HUES64 (cell line): ENCODE data around the gene TTC12. TPM values are rescaled to one million over a fixed set of nuclear protein-coding genes. Genes with fewer than 3 reads are reported as not detected.

ENCODE experiments used
- H3K27ac ChIP-seq: 2 replicates; pipeline ENCODE4 v1.7.0; 2013; ENCODE audit warnings: low read depth, low read length, inconsistent platforms
- H3K27me3 ChIP-seq: 2 replicates; pipeline ENCODE4 v1.6.1; 2013; ENCODE audit warnings: mild to moderate bottlenecking, low read length; ENCODE audit not compliant: insufficient read depth
- H3K36me3 ChIP-seq: 2 replicates; pipeline ENCODE4 v1.6.1; 2013; ENCODE audit warnings: mild to moderate bottlenecking, low read length; ENCODE audit not compliant: insufficient read depth
- H3K4me1 ChIP-seq: 2 replicates; pipeline ENCODE4 v1.6.1; 2013; ENCODE audit warnings: mild to moderate bottlenecking, low read length, moderate library complexity; ENCODE audit not compliant: insufficient read depth
- H3K4me3 ChIP-seq: 2 replicates; pipeline ENCODE4 v1.5.1; 2013; ENCODE audit warnings: mild to moderate bottlenecking, low read length, moderate library complexity
- H3K9ac ChIP-seq: 2 replicates; pipeline ENCODE4 v1.6.1; 2013; ENCODE audit warnings: mild to moderate bottlenecking, low read depth, low read length
- H3K9me3 ChIP-seq: 2 replicates; pipeline ENCODE4 v1.6.1; 2013; ENCODE audit warnings: low read depth, low read length; ENCODE audit not compliant: insufficient read depth
- WGBS: fragments of 150-250, 120-280 bp; methylation state at CpG from one replicate; pipeline ENCODE4 v1.1.7; 2013; ENCODE audit warnings: missing lambda C conversion rate; 5-methylcytosine and 5-hydroxymethylcytosine counted together
- polyA plus RNA-seq, 2 experiments: library from polyadenylated mRNA; stranded (reverse); fragments of 50-300 nt; gene quantifications; one replicate each; pipeline ENCODE4 v1.2.3, GENCODE V29; 2013

TTC12 gene
- polyA plus RNA-seq (2013, experiment 1 of 2) = 5.4 TPM
- 8.9 TPM for polyA plus RNA-seq (2013, experiment 2 of 2)

GRCh38 chr11:113314389-113315301 is at the start of gene TTC12:
TSS of gene TTC12 (plus strand) at chr11:113314583. CDS start at chr11:113316258, 1,675 bp downstream.
- Histone ChIP-seq H3K27me3 (peaks cover 19% of the 10 kb centered on the region; the same call in 1 of the 2 replicates), H3K9me3 (no peaks in the 10 kb centered on the region), H3K4me1 (peaks cover 4% of the 10 kb centered on the region; the same call in 1 of the 2 replicates), H3K36me3 (no peaks in the 10 kb centered on the region), H3K4me3 (peak within 1 kb of the TSS; percentile 97), H3K27ac (peak within 1 kb of the TSS; percentile 84; the same call in 1 of the 2 replicates), H3K9ac (peak within 1 kb of the TSS; percentile 85)
- 6% methylated on average over 64 of the region's 64 CpGs for WGBS

- Histone ChIP-seq H3K4me1 (no peaks in the 10 kb centered on the region), H3K36me3 (no peaks in the 10 kb centered on the region), H3K27ac (no peak overlapping the region), H3K9me3 (no peaks in the 10 kb centered on the region), H3K27me3 (no peaks in the 10 kb centered on the region), H3K9ac (no peak overlapping the region), H3K4me3 (no peak overlapping the region)
- WGBS = 93% methylated on average over 2 of the region's 2 CpGs
Observed at GRCh38 chr11:113265362-113265761, 49.0 kb upstream of the TTC12 start.

- Histone ChIP-seq H3K36me3 (no peaks in the 10 kb centered on the region), H3K4me1 (no peaks in the 10 kb centered on the region), H3K27ac (no peak overlapping the region), H3K9ac (no peak overlapping the region), H3K9me3 (no peaks in the 10 kb centered on the region), H3K27me3 (no peaks in the 10 kb centered on the region), H3K4me3 (no peak overlapping the region)
- WGBS = 86% methylated on average over 7 of the region's 7 CpGs
Observed at GRCh38 chr11:113267493-113267892, 46.9 kb upstream of the TTC12 start.

- Histone ChIP-seq H3K27me3 (no peaks in the 10 kb centered on the region), H3K27ac (no peak overlapping the region), H3K9me3 (no peaks in the 10 kb centered on the region), H3K9ac (no peak overlapping the region), H3K4me3 (no peak overlapping the region), H3K4me1 (no peaks in the 10 kb centered on the region), H3K36me3 (no peaks in the 10 kb centered on the region)
- WGBS = 92% methylated on average over 2 of the region's 2 CpGs
Observed at GRCh38 chr11:113269096-113269495, 45.3 kb upstream of the TTC12 start.

GRCh38 chr11:113269636-113270035 is 44.7 kb upstream of the TTC12 start:
- no peaks in the 10 kb centered on the region for H3K27me3 ChIP-seq
- 95% methylated on average over 5 of the region's 5 CpGs for WGBS
- no peaks in the 10 kb centered on the region for H3K4me1 ChIP-seq

GRCh38 chr11:113270080-113270479 is 44.3 kb upstream of the TTC12 start:
- Histone ChIP-seq H3K9ac (no peak overlapping the region), H3K4me1 (no peaks in the 10 kb centered on the region), H3K27me3 (no peaks in the 10 kb centered on the region), H3K4me3 (no peak overlapping the region), H3K9me3 (no peaks in the 10 kb centered on the region), H3K36me3 (no peaks in the 10 kb centered on the region), H3K27ac (no peak overlapping the region)
- WGBS = 96% methylated on average over 13 of the region's 13 CpGs

More at GRCh38 chr11:113269636-113270035, 44.7 kb upstream of the TTC12 start:
- Histone ChIP-seq H3K36me3 (no peaks in the 10 kb centered on the region), H3K27ac (no peak overlapping the region), H3K4me3 (no peak overlapping the region), H3K9ac (no peak overlapping the region), H3K9me3 (no peaks in the 10 kb centered on the region)

GRCh38 chr11:113271551-113272245 is 42.7 kb upstream of the TTC12 start:
- no peak overlapping the region for H3K4me3 ChIP-seq
- H3K36me3 ChIP-seq = no peaks in the 10 kb centered on the region
- H3K9me3 ChIP-seq = no peaks in the 10 kb centered on the region
- no peaks in the 10 kb centered on the region for H3K4me1 ChIP-seq
- H3K27ac ChIP-seq = no peak overlapping the region
- no peak overlapping the region for H3K9ac ChIP-seq
- WGBS = 92% methylated on average over 14 of the region's 14 CpGs
- no peaks in the 10 kb centered on the region for H3K27me3 ChIP-seq

- Histone ChIP-seq H3K9me3 (no peaks in the 10 kb centered on the region), H3K27me3 (no peaks in the 10 kb centered on the region), H3K9ac (no peak overlapping the region), H3K27ac (no peak overlapping the region), H3K4me1 (no peaks in the 10 kb centered on the region), H3K36me3 (no peaks in the 10 kb centered on the region), H3K4me3 (no peak overlapping the region)
- WGBS = 75% methylated on average over 5 of the region's 5 CpGs
Observed at GRCh38 chr11:113272281-113272680, 42.1 kb upstream of the TTC12 start.

GRCh38 chr11:113272927-113273615 is 41.3 kb upstream of the TTC12 start:
- Histone ChIP-seq H3K9ac (no peak overlapping the region), H3K27me3 (no peaks in the 10 kb centered on the region), H3K36me3 (no peaks in the 10 kb centered on the region), H3K9me3 (no peaks in the 10 kb centered on the region), H3K27ac (no peak overlapping the region), H3K4me1 (no peaks in the 10 kb centered on the region), H3K4me3 (no peak overlapping the region)
- 93% methylated on average over 34 of the region's 34 CpGs for WGBS

- Histone ChIP-seq H3K9me3 (no peaks in the 10 kb centered on the region), H3K4me1 (no peaks in the 10 kb centered on the region), H3K27ac (no peak overlapping the region), H3K36me3 (no peaks in the 10 kb centered on the region), H3K9ac (no peak overlapping the region), H3K4me3 (no peak overlapping the region), H3K27me3 (no peaks in the 10 kb centered on the region)
- 92% methylated on average over 10 of the region's 10 CpGs for WGBS
Observed at GRCh38 chr11:113273720-113274119, 40.7 kb upstream of the TTC12 start.
